CD14-positive monocyte (primary cell): ENCODE measurements around the gene SLC35B3. TPM values are rescaled to one million over a fixed set of nuclear protein-coding genes. Genes with fewer than 3 reads are reported as not detected.

Experiments
- DNase-seq, 3 donors: peaks; one replicate each; pipeline ENCODE4 v3.0.0-alpha.2; 2011 to 2022
- H2AFZ ChIP-seq: 2 replicates; pipeline ENCODE4 v1.6.0; 2012; ENCODE audit warnings: mild to moderate bottlenecking, low read depth, low read length, inconsistent platforms; ENCODE audit not compliant: insufficient read depth, poor library complexity, severe bottlenecking
- H3K27ac ChIP-seq, 2 donors: 1 replicate in 1 of 2; 2 replicates in 1 of 2; pipeline ENCODE4 v1.5.1; 2012 to 2013; ENCODE audit warnings: low read length in 2 of 2, control low read depth in 1 of 2, inconsistent platforms in 1 of 2, low read depth in 1 of 2, mild to moderate bottlenecking in 1 of 2
- H3K27me3 ChIP-seq, 2 donors: one replicate each; pipeline versions ENCODE4 v1.6.0 to v1.6.1; 2011 to 2013; ENCODE audit warnings: low read length in 2 of 2; ENCODE audit not compliant: control insufficient read depth in 2 of 2, insufficient read depth in 2 of 2
- H3K36me3 ChIP-seq, 2 donors: replicated peaks in 1 of 2; 1 replicate in 1 of 2; 2 replicates in 1 of 2; pipeline versions ENCODE4 v1.5.1 to v1.6.1; 2012 to 2013; ENCODE audit warnings: low read length in 2 of 2, control low read depth in 1 of 2, inconsistent platforms in 1 of 2, mild to moderate bottlenecking in 1 of 2; ENCODE audit not compliant: insufficient read depth in 2 of 2, control insufficient read depth in 1 of 2
- H3K4me1 ChIP-seq, 2 donors: 1 replicate in 1 of 2; 2 replicates in 1 of 2; pipeline versions ENCODE4 v1.5.1 to v1.6.1; 2012 to 2013; ENCODE audit warnings: low read length in 2 of 2, control low read depth in 1 of 2, inconsistent platforms in 1 of 2, mild to moderate bottlenecking in 1 of 2, moderate library complexity in 1 of 2; ENCODE audit not compliant: insufficient read depth in 2 of 2, control insufficient read depth in 1 of 2
- H3K4me2 ChIP-seq: replicated peaks from 2 replicates; pipeline ENCODE3; 2012; ENCODE audit warnings: low read length, moderate library complexity, mild to moderate bottlenecking; ENCODE audit not compliant: poor library complexity, severe bottlenecking; ENCODE audit errors: extremely low read depth
- H3K4me3 ChIP-seq, 3 experiments: fragments of 200-600 bp in 1 of 3; sonication (generic) in 1 of 3; replicated peaks in 1 of 3; 1 replicate in 2 of 3; 2 replicates in 1 of 3; pipeline ENCODE4 v1.5.1; 2011 to 2013; ENCODE audit warnings: low read length in 3 of 3, mild to moderate bottlenecking in 3 of 3, control low read depth in 2 of 3, low read depth in 2 of 3, inconsistent platforms in 1 of 3, moderate library complexity in 1 of 3
- H3K79me2 ChIP-seq: 2 replicates; pipeline ENCODE4 v1.6.0; 2012; ENCODE audit warnings: mild to moderate bottlenecking, control low read depth, inconsistent platforms, low read length, moderate library complexity; ENCODE audit not compliant: insufficient read depth
- H3K9ac ChIP-seq: 2 replicates; pipeline ENCODE4 v1.6.0; 2017; ENCODE audit warnings: low read length, mild to moderate bottlenecking; ENCODE audit not compliant: insufficient read depth, poor library complexity, severe bottlenecking
- H3K9me3 ChIP-seq, 2 donors: replicated peaks in 1 of 2; 1 replicate in 1 of 2; 2 replicates in 1 of 2; pipeline versions ENCODE4 v1.5.1 to v1.6.1; 2012 to 2013; ENCODE audit warnings: low read length in 2 of 2, control low read depth in 1 of 2; ENCODE audit not compliant: control insufficient read depth in 1 of 2, insufficient read depth in 1 of 2
- H4K20me1 ChIP-seq: 2 replicates; pipeline ENCODE4 v1.6.0; 2012; ENCODE audit warnings: mild to moderate bottlenecking, low read length, control low read depth, moderate library complexity; ENCODE audit not compliant: insufficient read depth
- H3K27ac Mint-ChIP-seq, 7 donors: one replicate each; pipeline ENCODE4 v1.8.0; 2020; ENCODE audit warnings: mild to moderate bottlenecking in 7 of 7, mixed read lengths in 7 of 7, moderate library complexity in 6 of 7, inconsistent platforms in 2 of 7
- H3K27me3 Mint-ChIP-seq, 3 donors: one replicate each; pipeline ENCODE4 v1.8.0; 2021 to 2022; ENCODE audit warnings: low read depth in 3 of 3, mild to moderate bottlenecking in 3 of 3, mixed read lengths in 3 of 3, moderate library complexity in 3 of 3, inconsistent platforms in 1 of 3
- H3K36me3 Mint-ChIP-seq, 2 donors: one replicate each; pipeline ENCODE4 v1.8.0; 2020; ENCODE audit warnings: mixed read lengths in 2 of 2, inconsistent platforms in 1 of 2, mild to moderate bottlenecking in 1 of 2
- H3K4me1 Mint-ChIP-seq: one replicate; pipeline ENCODE4 v1.8.0; 2020; ENCODE audit warnings: mild to moderate bottlenecking, mixed read lengths
- H3K4me3 Mint-ChIP-seq, 2 donors: one replicate each; pipeline ENCODE4 v1.8.0; 2020; ENCODE audit warnings: mild to moderate bottlenecking in 2 of 2, mixed read lengths in 2 of 2, moderate library complexity in 1 of 2
- H3K9me3 Mint-ChIP-seq, 7 donors: one replicate each; pipeline ENCODE4 v1.8.0; 2020 to 2022; ENCODE audit warnings: mixed read lengths in 7 of 7, mild to moderate bottlenecking in 6 of 7, moderate library complexity in 6 of 7, inconsistent platforms in 2 of 7
- CTCF ChIP-seq: fragments of 200-600 bp; IDR thresholded peaks from one replicate; pipeline ENCODE4 v1.8.0; 2022; ENCODE audit warnings: antibody characterized with exemption, mild to moderate bottlenecking
- whole genome bisulfite sequencing: methylation state at CpG from one replicate; pipeline ENCODE4 v1.1.5; 2013; ENCODE audit warnings: missing lambda C conversion rate; ENCODE audit not compliant: insufficient coverage; 5-methylcytosine and 5-hydroxymethylcytosine counted together
- intact Hi-C, 2 donors: fragments of 100-400 bp; cut with micrococcal nuclease; formaldehyde crosslinking; loops; one replicate each; pipeline versions ENCODE4 v1.15.0 to v1.15.1; 2023
- polyA plus RNA-seq, 3 donors: library from polyadenylated mRNA; depleted of rRNA in 1 of 3; unstranded in 2 of 3; stranded (reverse) in 1 of 3; fragments of 300-500 nt in 2 of 3; fragments of >200 nt in 1 of 3; fragmentation: Illumina TruSeq in 2 of 3; gene quantifications; 1 replicate in 2 of 3; 2 replicates in 1 of 3; pipeline ENCODE4 v1.2.3, GENCODE V29; 2012 to 2021

Gene SLC35B3
- polyA plus RNA-seq, 3 donors, result 7.9 to 14.0 (median 9.3) TPM

GRCh38 chr6:8436966-8437365 lies 1.6 kb upstream of the SLC35B3 start:
- Histone ChIP-seq H3K4me2 (no peak overlapping the region), H3K9me3 (no peaks in the 10 kb centered on the region), H3K27me3 (no peaks in the 10 kb centered on the region), H3K4me1 (peaks cover 13 to 32% of the 10 kb centered on the region in 2 donors), H3K9ac (no peak overlapping the region), H3K27ac (no peak overlapping the region), H4K20me1 (peaks cover 8% of the 10 kb centered on the region), H3K36me3 (peaks cover 0 to 1% of the 10 kb centered on the region in 2 donors), H3K4me3 (no peak overlapping the region), H2AFZ (no peak overlapping the region), H3K79me2 (peaks cover 34% of the 10 kb centered on the region)
- H3K4me3 Mint-ChIP-seq, result no peak overlapping the region
- H3K36me3 Mint-ChIP-seq, result peaks cover 2 to 3% of the 10 kb centered on the region in 2 donors
- peaks cover 29% of the 10 kb centered on the region for H3K4me1 Mint-ChIP-seq
- intact Hi-C loops, result loop anchor here in 1 of 2 donors (10.0 kb wide), 1 partner anchor 372 kb away; the partner anchor contains the start of gene BLOC1S5
- WGBS, result 86% methylated on average over 1 of the region's 1 CpG
- H3K27me3 Mint-ChIP-seq, result peaks cover 1 to 6% (median 4%) of the 10 kb centered on the region in 3 donors
- H3K27ac Mint-ChIP-seq, result peak overlapping the region in 1 of 7 donors; percentile 50
- no peak for TF ChIP-seq CTCF
- DNase-seq, result peak in 1 of 3 donors; percentile 10
- peaks cover 0 to 5% (median 3%) of the 10 kb centered on the region in 7 donors for H3K9me3 Mint-ChIP-seq

- Histone ChIP-seq H3K36me3 (peaks cover 0 to 9% of the 10 kb centered on the region in 2 donors), H4K20me1 (peaks cover 8% of the 10 kb centered on the region), H3K27ac (peak overlapping the region; percentile 42 to 97), H3K4me1 (peaks cover 13 to 32% of the 10 kb centered on the region in 2 donors), H3K4me2 (peak overlapping the region; percentile 86), H3K9me3 (no peaks in the 10 kb centered on the region), H3K4me3 (peak overlapping the region; percentile 77 to 99 (median 95)), H3K9ac (peak overlapping the region; percentile 94), H3K79me2 (peaks cover 39% of the 10 kb centered on the region), H2AFZ (peak overlapping the region; percentile 97), H3K27me3 (no peaks in the 10 kb centered on the region)
- 80% methylated on average over 7 of the region's 15 CpGs for WGBS
- Mint-ChIP-seq H3K9me3 (peaks cover 0 to 5% (median 3%) of the 10 kb centered on the region in 7 donors), H3K4me1 (peaks cover 29% of the 10 kb centered on the region), H3K4me3 (peak overlapping the region; percentile 93 to 96), H3K27ac (peak overlapping the region; percentile 94 to 98 (median 96)), H3K27me3 (peaks cover 0 to 6% (median 0%) of the 10 kb centered on the region in 3 donors), H3K36me3 (peaks cover 7 to 9% of the 10 kb centered on the region in 2 donors)
- TF ChIP-seq CTCF, result no peak
- DNase-seq, result no peak
- intact Hi-C loops, result loop anchor here in 1 of 2 donors (10.0 kb wide), 1 partner anchor 371 kb away; the partner anchor contains the start of gene BLOC1S5
Measured at GRCh38 chr6:8435845-8436168, 462 bp upstream of the SLC35B3 start.
